HepG2 (cell line): ENCODE results near the gene RAC3. TPM values are rescaled to one million over a fixed set of nuclear protein-coding genes. Genes with fewer than 3 reads are reported as not detected.

ENCODE experiments used
- ARID2 ChIP-seq: sonication (generic); formaldehyde crosslinking; IDR thresholded peaks from 2 replicates; pipeline ENCODE4 v1.8.1; 2022; ENCODE audit warnings: mild to moderate bottlenecking, missing genetic modification reagents, borderline replicate concordance
- ASH2L ChIP-seq: fragments of 300-600, 200-600 bp; sonication (generic); IDR thresholded peaks from 2 replicates; pipeline ENCODE4 v1.7.0; 2017; ENCODE audit warnings: low read depth, mild to moderate bottlenecking, moderate library complexity, mixed read lengths, low read length; ENCODE audit not compliant: insufficient read length
- BORCS8-MEF2B ChIP-seq: sonication (generic); formaldehyde crosslinking; IDR thresholded peaks from 2 replicates; pipeline ENCODE4 v1.8.0; 2022; ENCODE audit warnings: mild to moderate bottlenecking, missing genetic modification reagents
- CEBPG ChIP-seq: IDR thresholded peaks from 2 replicates; pipeline ENCODE4 v1.6.1; 2016
- ESRRA ChIP-seq: sonication (generic); formaldehyde crosslinking; IDR thresholded peaks from 2 replicates; pipeline ENCODE4 v1.5.1; 2020; ENCODE audit warnings: mild to moderate bottlenecking, low read depth, missing genetic modification reagents
- HOXD1 ChIP-seq: sonication (generic); formaldehyde crosslinking; IDR thresholded peaks from 2 replicates; pipeline ENCODE4 v1.5.0; 2020; ENCODE audit warnings: missing genetic modification reagents
- KAT8 ChIP-seq: IDR thresholded peaks from 2 replicates; pipeline ENCODE4 v1.6.1; 2016; ENCODE audit warnings: missing genetic modification reagents, missing compliant biosample characterization
- MTF1 ChIP-seq: sonication (generic); formaldehyde crosslinking; IDR thresholded peaks from 2 replicates; pipeline ENCODE4 v1.5.0; 2020; ENCODE audit warnings: missing genetic modification reagents
- NRL ChIP-seq: sonication (generic); formaldehyde crosslinking; IDR thresholded peaks from 2 replicates; pipeline ENCODE4 v1.5.0; 2020; ENCODE audit warnings: missing genetic modification reagents, mild to moderate bottlenecking, moderate library complexity, borderline replicate concordance
- RCOR2 ChIP-seq: IDR thresholded peaks from 2 replicates; pipeline ENCODE4 v1.6.1; 2016; ENCODE audit warnings: missing biosample characterization, missing genetic modification reagents
- SMAD9 ChIP-seq: sonication (generic); formaldehyde crosslinking; IDR thresholded peaks from 2 replicates; pipeline ENCODE4 v1.5.1; 2020; ENCODE audit warnings: mild to moderate bottlenecking, missing genetic modification reagents
- SRSF1 ChIP-seq: fragments of 200-400 bp; formaldehyde crosslinking; optimal IDR thresholded peaks from 2 replicates; pipeline ENCODE3; 2017; ENCODE audit warnings: mild to moderate bottlenecking, low read depth, low read length, moderate library complexity
- TAF1 ChIP-seq: sonication (generic); formaldehyde crosslinking; IDR thresholded peaks from 2 replicates; pipeline ENCODE4 v1.4.0; 2020; ENCODE audit warnings: missing genetic modification reagents
- ZNF329 ChIP-seq: sonication (generic); formaldehyde crosslinking; IDR thresholded peaks from 2 replicates; pipeline ENCODE4 v1.9.0; 2021; ENCODE audit warnings: low read depth, mild to moderate bottlenecking, missing genetic modification reagents
- ZNF598 ChIP-seq: sonication (generic); formaldehyde crosslinking; IDR thresholded peaks from 2 replicates; pipeline ENCODE4 v1.5.1; 2020; ENCODE audit warnings: mild to moderate bottlenecking, missing genetic modification reagents, borderline replicate concordance
- ZNF616 ChIP-seq: sonication (generic); formaldehyde crosslinking; IDR thresholded peaks from 2 replicates; pipeline ENCODE4 v1.5.0; 2020; ENCODE audit warnings: low read depth, mild to moderate bottlenecking, missing genetic modification reagents
- polyA plus RNA-seq, 8 experiments: library from polyadenylated mRNA; depleted of rRNA in 3 of 8; stranded (reverse) in 7 of 8; unstranded in 1 of 8; fragments of >200 nt; fragmentation: Illumina TruSeq in 4 of 8; extraction: Trizol in 4 of 8; gene quantifications; 2 replicates each; pipeline versions ENCODE4 v1.2.1 to v1.2.3, GENCODE V29; 2011 to 2016; ENCODE audit warnings: low read depth in 4 of 8, missing spikeins in 1 of 8, mixed read lengths in 1 of 8; ENCODE audit not compliant: insufficient read depth in 1 of 8
- total RNA-seq, 5 experiments: library from RNA; depleted of rRNA; stranded (reverse); fragments of >200 nt; fragmentation: Illumina TruSeq; extraction: Trizol; gene quantifications; 2 replicates each; pipeline ENCODE4 v1.2.3, GENCODE V29; 2016; ENCODE audit warnings: low read depth in 1 of 5
- TF ChIP-seq, protein P1 (sequence below): conservative IDR thresholded peaks from 2 replicates; pipeline ENCODE4 v1.6.1; 2018; ENCODE audit warnings: missing genetic modification reagents
- TF ChIP-seq, protein P2 (sequence below): sonication (generic); formaldehyde crosslinking; IDR thresholded peaks from 2 replicates; pipeline ENCODE4 v1.8.0; 2022; ENCODE audit warnings: mild to moderate bottlenecking, missing genetic modification reagents
- TF ChIP-seq, protein P3 (sequence below): sonication (generic); formaldehyde crosslinking; IDR thresholded peaks from 2 replicates; pipeline ENCODE4 v1.5.0; 2020; ENCODE audit warnings: missing genetic modification reagents
- TF ChIP-seq, protein P4 (sequence below): sonication (generic); formaldehyde crosslinking; IDR thresholded peaks from 2 replicates; pipeline ENCODE4 v1.8.1; 2023; ENCODE audit warnings: mild to moderate bottlenecking, missing genetic modification reagents
- TF ChIP-seq, protein P5 (sequence below): sonication (generic); formaldehyde crosslinking; IDR thresholded peaks from 2 replicates; pipeline ENCODE4 v1.8.1; 2023; ENCODE audit warnings: mild to moderate bottlenecking, missing genetic modification reagents
- TF ChIP-seq, protein P6 (sequence below): sonication (generic); formaldehyde crosslinking; IDR thresholded peaks from 2 replicates; pipeline ENCODE4 v1.4.0; 2020; ENCODE audit warnings: missing genetic modification reagents

The RAC3 gene
- total and polyA plus RNA-seq, 2 of the 13 experiments (the other 11 are each of a cell fraction or from before 2014, with no cell fraction given) = 10.5 to 21.3 TPM

DNA sequence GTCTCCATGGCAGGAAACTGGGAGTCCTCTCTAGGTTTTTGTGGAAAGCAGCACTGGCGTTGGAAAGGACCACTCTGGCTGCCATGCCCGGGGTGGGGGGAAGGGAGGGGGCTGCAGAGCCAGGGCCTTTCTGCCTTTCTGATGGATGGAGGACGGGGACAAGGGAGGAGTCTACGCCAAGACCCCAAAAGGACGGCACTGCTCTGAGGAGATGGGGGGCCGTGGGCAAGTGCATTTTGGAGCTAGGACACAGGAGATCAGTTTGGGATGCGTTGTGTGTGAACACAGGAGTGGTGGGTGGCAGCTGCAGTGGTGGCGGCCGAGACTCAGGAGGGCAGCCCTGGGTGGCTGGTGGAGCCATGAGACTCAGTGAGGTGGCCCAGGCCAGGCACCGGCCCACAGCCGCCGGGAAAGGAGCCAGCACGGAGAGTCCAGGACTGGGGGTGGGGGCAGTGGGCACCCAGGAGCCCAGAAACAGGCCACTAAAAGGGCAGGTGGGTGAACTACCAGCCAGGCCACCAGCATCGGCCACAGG lies 10.8 kb upstream of the RAC3 start (continued):
- TF ChIP-seq SRSF1 (peak; percentile 61), HOXD1 (0 out of 2 replicates have a peak, but pooled peaks have one; percentile 17), RCOR2 (no peak), KAT8 (no peak), ESRRA (CRISPR knock-in tag) (no peak), BORCS8-MEF2B (CRISPR knock-in tag) (peak; percentile 20; the same call in 1 of the 2 replicates), ZNF329 (CRISPR knock-in tag) (0 out of 2 replicates have a peak, but pooled peaks have one; percentile 4), ASH2L (no peak), ZNF598 (CRISPR knock-in tag) (no peak), ZNF616 (0 out of 2 replicates have a peak, but pooled peaks have one; percentile 1), CEBPG (no peak), NRL (CRISPR knock-in tag) (0 out of 2 replicates have a peak, but pooled peaks have one; percentile 21), MTF1 (CRISPR knock-in tag) (0 out of 2 replicates have a peak, but pooled peaks have one; percentile 21), TAF1 (CRISPR knock-in tag) (no peak), ARID2 (CRISPR knock-in tag) (peak; percentile 43; the same call in 1 of the 2 replicates), SMAD9 (CRISPR knock-in tag) (0 out of 2 replicates have a peak, but pooled peaks have one; percentile 21)
- TF ChIP-seq, protein P1, sequence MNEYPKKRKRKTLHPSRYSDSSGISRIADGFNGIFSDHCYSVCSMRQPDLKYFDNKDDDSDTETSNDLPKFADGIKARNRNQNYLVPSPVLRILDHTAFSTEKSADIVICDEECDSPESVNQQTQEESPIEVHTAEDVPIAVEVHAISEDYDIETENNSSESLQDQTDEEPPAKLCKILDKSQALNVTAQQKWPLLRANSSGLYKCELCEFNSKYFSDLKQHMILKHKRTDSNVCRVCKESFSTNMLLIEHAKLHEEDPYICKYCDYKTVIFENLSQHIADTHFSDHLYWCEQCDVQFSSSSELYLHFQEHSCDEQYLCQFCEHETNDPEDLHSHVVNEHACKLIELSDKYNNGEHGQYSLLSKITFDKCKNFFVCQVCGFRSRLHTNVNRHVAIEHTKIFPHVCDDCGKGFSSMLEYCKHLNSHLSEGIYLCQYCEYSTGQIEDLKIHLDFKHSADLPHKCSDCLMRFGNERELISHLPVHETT (CRISPR knock-in tag) = no peak
- TF ChIP-seq, protein P2, sequence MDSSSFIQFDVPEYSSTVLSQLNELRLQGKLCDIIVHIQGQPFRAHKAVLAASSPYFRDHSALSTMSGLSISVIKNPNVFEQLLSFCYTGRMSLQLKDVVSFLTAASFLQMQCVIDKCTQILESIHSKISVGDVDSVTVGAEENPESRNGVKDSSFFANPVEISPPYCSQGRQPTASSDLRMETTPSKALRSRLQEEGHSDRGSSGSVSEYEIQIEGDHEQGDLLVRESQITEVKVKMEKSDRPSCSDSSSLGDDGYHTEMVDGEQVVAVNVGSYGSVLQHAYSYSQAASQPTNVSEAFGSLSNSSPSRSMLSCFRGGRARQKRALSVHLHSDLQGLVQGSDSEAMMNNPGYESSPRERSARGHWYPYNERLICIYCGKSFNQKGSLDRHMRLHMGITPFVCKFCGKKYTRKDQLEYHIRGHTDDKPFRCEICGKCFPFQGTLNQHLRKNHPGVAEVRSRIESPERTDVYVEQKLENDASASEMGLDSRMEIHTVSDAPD (CRISPR knock-in tag) = no peak
- TF ChIP-seq, protein P3, sequence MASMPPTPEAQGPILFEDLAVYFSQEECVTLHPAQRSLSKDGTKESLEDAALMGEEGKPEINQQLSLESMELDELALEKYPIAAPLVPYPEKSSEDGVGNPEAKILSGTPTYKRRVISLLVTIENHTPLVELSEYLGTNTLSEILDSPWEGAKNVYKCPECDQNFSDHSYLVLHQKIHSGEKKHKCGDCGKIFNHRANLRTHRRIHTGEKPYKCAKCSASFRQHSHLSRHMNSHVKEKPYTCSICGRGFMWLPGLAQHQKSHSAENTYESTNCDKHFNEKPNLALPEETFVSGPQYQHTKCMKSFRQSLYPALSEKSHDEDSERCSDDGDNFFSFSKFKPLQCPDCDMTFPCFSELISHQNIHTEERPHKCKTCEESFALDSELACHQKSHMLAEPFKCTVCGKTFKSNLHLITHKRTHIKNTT (CRISPR knock-in tag) = peak; percentile 72; the same call in 1 of the 2 replicates
- TF ChIP-seq, protein P4, sequence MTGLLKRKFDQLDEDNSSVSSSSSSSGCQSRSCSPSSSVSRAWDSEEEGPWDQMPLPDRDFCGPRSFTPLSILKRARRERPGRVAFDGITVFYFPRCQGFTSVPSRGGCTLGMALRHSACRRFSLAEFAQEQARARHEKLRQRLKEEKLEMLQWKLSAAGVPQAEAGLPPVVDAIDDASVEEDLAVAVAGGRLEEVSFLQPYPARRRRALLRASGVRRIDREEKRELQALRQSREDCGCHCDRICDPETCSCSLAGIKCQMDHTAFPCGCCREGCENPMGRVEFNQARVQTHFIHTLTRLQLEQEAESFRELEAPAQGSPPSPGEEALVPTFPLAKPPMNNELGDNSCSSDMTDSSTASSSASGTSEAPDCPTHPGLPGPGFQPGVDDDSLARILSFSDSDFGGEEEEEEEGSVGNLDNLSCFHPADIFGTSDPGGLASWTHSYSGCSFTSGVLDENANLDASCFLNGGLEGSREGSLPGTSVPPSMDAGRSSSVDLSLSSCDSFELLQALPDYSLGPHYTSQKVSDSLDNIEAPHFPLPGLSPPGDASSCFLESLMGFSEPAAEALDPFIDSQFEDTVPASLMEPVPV (CRISPR knock-in tag) = peak; percentile 71
- TF ChIP-seq, protein P5, sequence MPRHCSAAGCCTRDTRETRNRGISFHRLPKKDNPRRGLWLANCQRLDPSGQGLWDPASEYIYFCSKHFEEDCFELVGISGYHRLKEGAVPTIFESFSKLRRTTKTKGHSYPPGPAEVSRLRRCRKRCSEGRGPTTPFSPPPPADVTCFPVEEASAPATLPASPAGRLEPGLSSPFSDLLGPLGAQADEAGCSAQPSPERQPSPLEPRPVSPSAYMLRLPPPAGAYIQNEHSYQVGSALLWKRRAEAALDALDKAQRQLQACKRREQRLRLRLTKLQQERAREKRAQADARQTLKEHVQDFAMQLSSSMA (CRISPR knock-in tag) = no peak
- TF ChIP-seq, protein P6, sequence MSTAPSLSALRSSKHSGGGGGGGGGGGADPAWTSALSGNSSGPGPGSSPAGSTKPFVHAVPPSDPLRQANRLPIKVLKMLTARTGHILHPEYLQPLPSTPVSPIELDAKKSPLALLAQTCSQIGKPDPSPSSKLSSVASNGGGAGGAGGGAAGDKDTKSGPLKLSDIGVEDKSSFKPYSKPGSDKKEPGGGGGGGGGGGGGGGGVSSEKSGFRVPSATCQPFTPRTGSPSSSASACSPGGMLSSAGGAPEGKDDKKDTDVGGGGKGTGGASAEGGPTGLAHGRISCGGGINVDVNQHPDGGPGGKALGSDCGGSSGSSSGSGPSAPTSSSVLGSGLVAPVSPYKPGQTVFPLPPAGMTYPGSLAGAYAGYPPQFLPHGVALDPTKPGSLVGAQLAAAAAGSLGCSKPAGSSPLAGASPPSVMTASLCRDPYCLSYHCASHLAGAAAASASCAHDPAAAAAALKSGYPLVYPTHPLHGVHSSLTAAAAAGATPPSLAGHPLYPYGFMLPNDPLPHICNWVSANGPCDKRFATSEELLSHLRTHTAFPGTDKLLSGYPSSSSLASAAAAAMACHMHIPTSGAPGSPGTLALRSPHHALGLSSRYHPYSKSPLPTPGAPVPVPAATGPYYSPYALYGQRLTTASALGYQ = 0 out of 2 replicates have a peak, but pooled peaks have one; percentile 54
